OCI-LY1 (cell line): Measurements from ENCODE around the gene H3-3A.

Experiments used
- H2AFZ ChIP-seq: fragments of 200-600 bp; sonication (generic), shearing (Covaris generic); 2 replicates; pipeline ENCODE4 v1.6.0; 2014; ENCODE audit warnings: antibody characterized with exemption, mild to moderate bottlenecking, low read length
- H3F3A ChIP-seq: fragments of 200-600 bp; sonication (generic), shearing (Covaris generic); 2 replicates; pipeline ENCODE4 v1.6.0; 2014; ENCODE audit warnings: mild to moderate bottlenecking, antibody characterized with exemption, low read length, moderate library complexity; ENCODE audit not compliant: insufficient read depth
- H3K27ac ChIP-seq: fragments of 200-600 bp; sonication (generic); 2 replicates; pipeline ENCODE4 v1.5.1; 2014; ENCODE audit warnings: low read length, mixed run types, mild to moderate bottlenecking, low read depth; ENCODE audit not compliant: poor library complexity, severe bottlenecking
- H3K27me3 ChIP-seq: fragments of 200-600 bp; sonication (generic); 2 replicates; pipeline ENCODE4 v1.6.0; 2014; ENCODE audit warnings: antibody characterized with exemption, mild to moderate bottlenecking, low read length, moderate library complexity; ENCODE audit not compliant: insufficient read depth
- H3K36me3 ChIP-seq: fragments of 200-600 bp; sonication (generic); 2 replicates; pipeline ENCODE4 v1.6.1; 2014; ENCODE audit warnings: mild to moderate bottlenecking, antibody characterized with exemption, low read length, moderate library complexity, mixed read lengths; ENCODE audit not compliant: insufficient read depth
- H3K4me1 ChIP-seq: fragments of 200-600 bp; sonication (generic); 2 replicates; pipeline ENCODE4 v1.5.1; 2014; ENCODE audit warnings: mild to moderate bottlenecking, low read length, moderate library complexity; ENCODE audit not compliant: insufficient read depth, severe bottlenecking
- H3K4me2 ChIP-seq: fragments of 200-600 bp; sonication (generic), shearing (Covaris generic); 2 replicates; pipeline ENCODE4 v1.6.1; 2014; ENCODE audit warnings: low read length
- H3K4me3 ChIP-seq: fragments of 200-600 bp; sonication (generic); 2 replicates; pipeline ENCODE4 v1.5.1; 2014; ENCODE audit warnings: low read length, low read depth, mild to moderate bottlenecking, mixed read lengths; ENCODE audit not compliant: poor library complexity, severe bottlenecking
- H3K79me2 ChIP-seq: fragments of 200-600 bp; shearing (Covaris generic); 2 replicates; pipeline ENCODE4 v1.6.1; 2016; ENCODE audit warnings: mixed run types, low read length, mixed read lengths; ENCODE audit not compliant: insufficient read depth
- H3K9ac ChIP-seq: fragments of 200-600 bp; sonication (generic), shearing (Covaris generic); 2 replicates; pipeline ENCODE4 v1.6.1; 2014; ENCODE audit warnings: mild to moderate bottlenecking, low read length, mixed read lengths
- H3K9me2 ChIP-seq: fragments of 200-600 bp; sonication (generic), shearing (Covaris generic); 2 replicates; pipeline ENCODE4 v1.6.1; 2014; ENCODE audit warnings: low read depth, mild to moderate bottlenecking, low read length, mixed read lengths
- H3K9me3 ChIP-seq: fragments of 200-600 bp; shearing (Covaris generic); 2 replicates; pipeline ENCODE4 v1.6.1; 2014; ENCODE audit warnings: low read length, mixed read lengths
- H4K20me1 ChIP-seq: fragments of 200-600 bp; sonication (generic), shearing (Covaris generic); 2 replicates; pipeline ENCODE4 v1.6.0; 2016; ENCODE audit warnings: mild to moderate bottlenecking, low read length; ENCODE audit not compliant: insufficient read depth
- EZH2 ChIP-seq: fragments of 200-600 bp; sonication (generic), shearing (Covaris generic); IDR thresholded peaks from 2 replicates; pipeline ENCODE4 v1.8.0; 2017; ENCODE audit warnings: borderline replicate concordance, mixed run types, mild to moderate bottlenecking, antibody characterized with exemption, low read length, moderate library complexity, mixed read lengths
- TF ChIP-seq, protein P1 (sequence below): fragments of 200-600 bp; sonication (generic), shearing (Covaris generic); IDR thresholded peaks from 2 replicates; pipeline ENCODE4 v1.5.1; 2017; ENCODE audit warnings: mild to moderate bottlenecking, antibody characterized with exemption, low read length, moderate library complexity, mixed read lengths

The H3-3A gene

GRCh38 chr1:226061068-226061840, 1.3 kb upstream of the H3-3A start:
- Histone ChIP-seq H3K9me2 (no peaks in the 10 kb centered on the region), H3F3A (no peaks in the 10 kb centered on the region), H3K4me1 (peaks cover 30% of the 10 kb centered on the region), H3K9me3 (no peaks in the 10 kb centered on the region), H3K27me3 (no peaks in the 10 kb centered on the region), H4K20me1 (peaks cover 13% of the 10 kb centered on the region), H3K27ac (peak overlapping the region; percentile 65), H3K4me2 (peak overlapping the region; percentile 99), H3K79me2 (peaks cover 34% of the 10 kb centered on the region), H2AFZ (peak overlapping the region; percentile 21; the same call in 1 of the 2 replicates), H3K4me3 (peak overlapping the region; percentile 93), H3K36me3 (peaks cover 31% of the 10 kb centered on the region), H3K9ac (peak overlapping the region; percentile 83)
- no peak for TF ChIP-seq EZH2
- TF ChIP-seq, protein P1, sequence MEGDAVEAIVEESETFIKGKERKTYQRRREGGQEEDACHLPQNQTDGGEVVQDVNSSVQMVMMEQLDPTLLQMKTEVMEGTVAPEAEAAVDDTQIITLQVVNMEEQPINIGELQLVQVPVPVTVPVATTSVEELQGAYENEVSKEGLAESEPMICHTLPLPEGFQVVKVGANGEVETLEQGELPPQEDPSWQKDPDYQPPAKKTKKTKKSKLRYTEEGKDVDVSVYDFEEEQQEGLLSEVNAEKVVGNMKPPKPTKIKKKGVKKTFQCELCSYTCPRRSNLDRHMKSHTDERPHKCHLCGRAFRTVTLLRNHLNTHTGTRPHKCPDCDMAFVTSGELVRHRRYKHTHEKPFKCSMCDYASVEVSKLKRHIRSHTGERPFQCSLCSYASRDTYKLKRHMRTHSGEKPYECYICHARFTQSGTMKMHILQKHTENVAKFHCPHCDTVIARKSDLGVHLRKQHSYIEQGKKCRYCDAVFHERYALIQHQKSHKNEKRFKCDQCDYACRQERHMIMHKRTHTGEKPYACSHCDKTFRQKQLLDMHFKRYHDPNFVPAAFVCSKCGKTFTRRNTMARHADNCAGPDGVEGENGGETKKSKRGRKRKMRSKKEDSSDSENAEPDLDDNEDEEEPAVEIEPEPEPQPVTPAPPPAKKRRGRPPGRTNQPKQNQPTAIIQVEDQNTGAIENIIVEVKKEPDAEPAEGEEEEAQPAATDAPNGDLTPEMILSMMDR = no peak

DNA sequence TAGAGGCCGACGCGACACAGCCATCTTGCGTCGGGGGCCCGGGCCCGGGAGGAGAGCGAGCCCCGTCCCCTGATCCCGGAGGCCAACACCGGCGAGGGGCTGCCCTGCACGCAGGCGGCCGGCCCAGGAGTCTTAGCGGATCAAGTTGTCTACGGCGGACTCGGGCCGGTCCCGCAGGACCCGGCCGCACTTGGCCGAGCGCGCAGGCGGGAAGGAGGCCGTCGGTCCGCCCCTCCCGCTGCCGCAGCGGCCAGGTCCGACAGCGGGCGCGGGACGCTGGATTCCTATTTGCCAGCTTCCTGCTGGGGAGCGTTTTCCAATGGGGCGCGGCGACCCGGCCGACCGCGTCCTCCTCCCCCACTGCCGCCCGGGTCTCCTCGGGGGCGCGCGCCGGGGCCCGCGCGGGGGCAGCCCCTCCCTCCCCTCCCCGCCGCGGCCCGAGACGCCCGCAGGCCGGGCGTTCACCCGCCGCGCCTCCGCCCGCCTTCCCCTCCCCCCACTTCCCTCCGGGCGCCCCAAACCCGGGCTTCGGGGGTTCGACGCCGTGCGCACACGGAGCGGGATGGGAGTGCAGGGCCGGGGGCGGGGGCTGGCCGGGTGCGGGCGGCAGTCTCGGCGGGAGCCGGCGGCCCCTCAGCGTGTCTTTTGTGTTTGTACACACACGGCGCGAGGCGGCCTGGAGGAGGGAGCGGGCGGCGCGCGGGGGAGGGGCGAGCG, 517 bp upstream of the H3-3A start:
- Histone ChIP-seq H3K4me1 (peaks cover 37% of the 10 kb centered on the region), H3K27ac (peak overlapping the region; percentile 65), H3K79me2 (peaks cover 41% of the 10 kb centered on the region), H3K9me2 (no peaks in the 10 kb centered on the region), H3K4me3 (peak overlapping the region; percentile 93), H3F3A (no peaks in the 10 kb centered on the region), H2AFZ (no peak overlapping the region; the same call in 1 of the 2 replicates), H4K20me1 (peaks cover 16% of the 10 kb centered on the region), H3K4me2 (peak overlapping the region; percentile 99), H3K9ac (peak overlapping the region; percentile 83), H3K27me3 (no peaks in the 10 kb centered on the region), H3K36me3 (peaks cover 38% of the 10 kb centered on the region), H3K9me3 (no peaks in the 10 kb centered on the region)
- TF ChIP-seq EZH2 = no peak
- TF ChIP-seq, protein P1 = no peak

GRCh38 chr1:226063224-226063976, 884 bp downstream of the H3-3A start:
- Histone ChIP-seq H3K27ac (peak overlapping the region; percentile 95), H3F3A (no peaks in the 10 kb centered on the region), H3K27me3 (no peaks in the 10 kb centered on the region), H3K36me3 (peaks cover 51% of the 10 kb centered on the region), H3K4me3 (peak overlapping the region; percentile 93), H2AFZ (no peak overlapping the region), H3K9ac (peak overlapping the region; percentile 98), H3K4me1 (peaks cover 37% of the 10 kb centered on the region), H3K79me2 (peaks cover 55% of the 10 kb centered on the region), H3K9me3 (no peaks in the 10 kb centered on the region), H4K20me1 (peaks cover 16% of the 10 kb centered on the region), H3K9me2 (no peaks in the 10 kb centered on the region), H3K4me2 (peak overlapping the region; percentile 79)
- TF ChIP-seq EZH2 = no peak
- TF ChIP-seq, protein P1 = no peak
